NCI-H446 (cell line): ENCODE results near the gene RGSL1.
"Not testable (repeated sequence)": the region's sequence is repeated elsewhere in the genome, so short reads cannot be mapped to it uniquely, and the experiment has no call there.

Experiments used
- DNase-seq, 2 experiments: peaks; one replicate each; lab custom pipeline; 2025; lab: John Stamatoyannopoulos, UW

The RGSL1 gene

DNA sequence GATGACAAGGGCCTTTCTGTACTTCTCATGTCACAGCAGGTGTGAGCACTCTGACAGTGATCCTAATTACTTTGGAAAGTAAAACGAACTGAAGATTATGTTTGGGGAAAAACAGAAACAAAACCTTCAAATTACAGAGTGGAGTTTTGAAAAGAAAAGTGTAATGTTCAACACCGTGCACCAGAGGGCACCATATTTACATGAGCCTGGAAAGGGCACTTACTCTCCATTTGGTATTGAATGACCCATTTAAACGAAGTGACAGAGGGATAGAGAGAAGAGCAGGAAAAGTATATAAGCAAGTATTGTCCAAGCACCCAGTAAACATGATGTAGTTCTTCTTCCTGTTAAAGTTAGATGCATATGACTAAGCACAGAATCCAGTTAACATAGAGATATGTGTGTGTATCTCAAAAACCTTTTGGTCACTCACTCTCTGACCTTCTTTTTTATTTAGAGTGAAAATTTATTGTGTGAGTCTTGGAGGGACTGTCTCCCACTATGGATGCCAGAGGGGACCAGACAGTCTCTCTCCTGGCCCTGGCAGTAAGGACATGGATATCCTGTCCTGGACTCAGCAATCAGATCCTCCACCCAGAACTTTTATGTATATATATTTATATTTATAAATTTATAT is 3.8 kb upstream of the RGSL1 start:
- peak; percentile 25 to 63 for DNase-seq

DNA sequence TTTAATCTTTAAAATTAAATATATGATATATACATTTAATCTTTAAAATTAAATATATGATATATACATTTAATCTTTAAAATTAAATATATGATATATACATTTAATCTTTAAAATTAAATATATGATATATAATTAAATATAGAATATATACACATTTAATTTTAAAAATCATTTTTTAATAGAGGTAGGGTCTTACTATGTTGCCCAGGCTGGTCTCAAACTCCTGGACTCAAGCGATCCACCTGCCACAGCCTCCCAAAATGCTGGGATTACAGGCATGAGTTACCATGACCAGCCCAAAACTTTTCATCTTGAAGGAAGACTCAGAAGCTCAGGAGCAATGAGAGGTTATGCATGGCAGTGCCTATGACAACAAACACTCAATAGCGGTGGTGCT is 2.8 kb upstream of the RGSL1 start:
- not testable (repeated sequence) for DNase-seq

DNA sequence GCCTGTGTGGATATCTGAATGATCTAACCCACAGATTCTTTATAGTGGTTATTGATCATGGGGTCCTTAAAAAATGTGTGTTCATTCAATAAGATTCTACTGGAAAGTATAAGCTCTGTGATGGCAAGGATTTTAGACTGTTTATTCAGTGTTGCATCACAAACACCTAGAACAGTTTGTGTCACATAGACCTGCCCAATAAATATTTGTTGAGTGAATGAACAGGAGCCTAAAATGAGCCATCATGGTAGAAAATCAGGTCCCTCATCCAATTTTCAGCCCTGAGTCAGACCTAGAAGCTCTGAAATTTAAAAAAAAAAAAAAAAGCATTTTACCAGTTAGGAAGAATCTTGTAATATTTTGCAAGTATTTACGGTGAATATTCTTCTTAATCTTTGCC is 2.3 kb upstream of the RGSL1 start:
- no peak for DNase-seq

DNA sequence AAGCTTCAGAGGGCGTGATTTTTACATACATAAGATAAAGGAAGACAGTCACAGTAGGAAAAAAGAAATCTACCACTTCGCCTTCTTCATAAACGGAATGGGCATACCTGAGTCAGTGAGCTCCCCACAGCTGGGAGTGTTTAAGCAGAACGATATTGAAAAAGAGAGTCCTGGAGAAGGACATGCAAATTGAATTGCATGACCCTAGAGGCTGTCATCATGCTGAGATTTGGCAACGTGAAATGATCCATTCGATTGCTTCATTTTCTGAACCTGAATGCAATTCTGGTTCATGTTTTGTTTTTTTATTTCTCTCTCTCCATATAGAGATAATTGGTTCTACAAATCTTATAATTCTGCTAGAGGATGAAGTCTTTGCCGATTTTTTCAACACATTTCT is 3.7 kb downstream of the RGSL1 start:
- DNase-seq, result no peak

DNA sequence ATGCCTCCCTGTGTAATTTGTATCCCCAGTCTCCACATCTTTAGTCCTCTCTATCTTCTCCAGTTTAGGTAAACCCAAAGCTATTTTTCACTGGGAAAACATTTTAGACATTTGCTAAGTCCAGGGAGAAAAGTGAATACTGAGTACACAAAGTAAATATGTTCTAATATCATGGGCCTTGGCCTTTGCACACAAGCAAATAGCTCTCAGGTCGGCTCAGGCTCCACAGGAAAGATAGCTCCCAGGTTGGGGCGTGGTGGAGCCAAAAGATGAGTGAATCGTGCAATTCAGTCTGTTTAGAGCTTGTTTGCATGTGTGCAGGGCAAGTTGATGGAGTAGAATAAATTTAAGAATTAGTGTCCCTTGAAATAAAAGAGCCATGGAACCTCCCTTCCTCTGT is 7.9 kb downstream of the RGSL1 start:
- DNase-seq, result no peak

DNA sequence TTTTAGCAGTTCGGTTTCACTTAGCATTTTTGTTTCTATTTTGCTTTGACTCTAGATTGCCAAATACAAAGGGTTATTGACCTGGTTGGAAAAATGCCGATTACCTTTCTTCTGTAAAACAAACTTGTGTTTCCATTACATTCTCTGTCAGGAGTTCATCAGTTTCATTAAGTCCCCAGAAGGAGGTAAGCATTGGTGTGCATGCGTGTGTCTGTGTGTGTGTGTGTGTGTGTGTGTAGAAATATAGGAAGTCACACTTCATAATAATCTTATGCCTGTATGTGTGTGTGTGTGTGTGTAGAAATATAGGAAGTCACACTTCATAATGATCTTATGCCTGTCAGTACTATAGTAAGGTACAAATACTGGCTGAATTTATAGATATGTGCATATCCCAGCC is 10.0 kb downstream of the RGSL1 start:
- no peak for DNase-seq

DNA sequence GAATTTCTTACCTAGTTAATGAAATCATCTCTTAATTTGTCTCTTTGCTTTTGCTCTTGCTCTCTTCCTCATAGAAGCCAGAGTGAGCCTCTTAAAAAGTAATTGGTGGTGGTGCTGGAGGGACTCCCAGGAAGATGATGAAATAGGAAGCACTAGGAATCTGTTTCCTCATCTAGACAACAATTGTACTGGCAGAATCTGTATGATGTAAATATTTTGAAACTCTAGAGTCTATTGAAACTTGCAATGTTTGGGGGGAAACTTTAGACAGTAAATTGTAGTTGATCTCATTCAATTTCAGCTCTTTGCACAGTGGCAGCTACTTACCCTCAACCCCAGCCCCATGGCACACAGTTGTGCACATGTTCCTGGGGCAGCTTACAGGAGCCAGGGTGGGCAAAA is 10.6 kb downstream of the RGSL1 start:
- DNase-seq, result no peak

DNA sequence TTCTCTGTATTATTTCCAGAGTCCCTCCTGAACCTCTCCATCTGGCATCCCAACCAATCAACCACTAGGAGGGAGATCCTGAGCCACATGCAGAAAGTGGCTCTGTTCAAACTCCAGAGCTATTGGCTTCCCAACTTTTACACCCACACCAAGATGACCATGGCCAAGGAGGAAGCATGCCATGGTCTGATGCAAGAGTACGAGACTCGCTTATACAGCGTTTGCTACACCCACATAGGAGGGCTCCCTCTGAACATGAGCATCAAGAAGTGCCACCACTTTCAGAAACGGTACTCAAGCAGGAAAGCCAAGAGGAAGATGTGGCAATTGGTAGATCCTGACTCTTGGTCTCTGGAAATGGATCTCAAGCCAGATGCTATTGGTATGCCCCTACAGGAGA is 23.6 kb downstream of the RGSL1 start:
- DNase-seq, result no peak

DNA sequence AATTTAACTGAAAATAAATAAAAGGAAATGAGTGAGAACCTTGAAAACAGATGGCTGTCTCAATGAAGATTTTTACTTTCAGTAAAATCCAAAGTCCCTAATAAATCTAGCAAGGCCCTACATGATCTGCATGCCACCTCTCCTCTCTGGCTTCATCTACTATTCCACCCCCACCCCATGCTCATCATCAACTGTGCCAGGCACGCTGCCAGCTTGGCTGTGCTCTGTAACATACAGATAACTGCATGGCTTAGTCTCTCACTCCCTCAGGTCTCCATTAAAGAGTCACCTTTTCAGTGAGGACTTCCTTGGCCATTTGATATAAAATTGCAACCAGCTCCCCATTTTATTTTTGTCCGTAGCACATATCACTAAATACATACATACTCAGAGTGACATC is 26.7 kb downstream of the RGSL1 start:
- no peak for DNase-seq

DNA sequence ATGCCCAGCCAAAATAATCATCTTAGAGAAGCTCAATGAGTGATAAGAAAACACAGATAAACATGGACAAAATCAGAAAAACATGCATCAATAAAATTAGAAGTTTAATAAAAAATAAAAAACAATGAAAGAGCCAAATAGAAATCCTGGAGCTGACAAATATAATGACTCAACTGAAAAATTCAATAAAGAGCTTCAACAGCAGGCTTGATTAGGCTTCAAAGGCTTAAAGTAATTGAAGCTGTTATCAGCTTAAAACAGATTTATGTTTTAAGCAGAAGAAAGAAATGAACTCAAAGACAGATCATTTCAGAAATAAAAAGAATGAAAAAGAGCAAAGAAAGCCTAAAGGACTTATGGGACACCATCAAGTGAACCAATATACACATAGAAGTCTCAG is 28.3 kb downstream of the RGSL1 start:
- DNase-seq, result no peak

DNA sequence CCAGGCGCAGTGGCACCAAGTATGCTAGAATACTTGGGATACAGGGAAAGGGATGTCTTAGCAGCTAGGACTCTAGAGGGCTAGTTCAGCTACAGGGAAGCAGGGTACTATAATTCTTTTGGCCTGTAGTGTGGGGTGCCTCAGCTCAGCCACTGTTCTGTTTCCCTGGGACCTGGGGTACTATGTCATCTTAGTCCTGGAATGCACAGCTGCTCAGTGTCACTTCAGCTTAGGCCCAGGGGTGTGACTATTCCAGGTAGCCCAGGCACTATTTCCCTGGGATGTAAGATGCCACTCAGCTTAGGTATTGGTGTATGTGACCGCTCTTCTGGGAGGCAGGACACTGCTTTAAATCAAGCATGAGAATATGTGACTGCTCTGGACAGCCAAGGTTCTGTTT is 34.1 kb downstream of the RGSL1 start:
- no peak for DNase-seq

DNA sequence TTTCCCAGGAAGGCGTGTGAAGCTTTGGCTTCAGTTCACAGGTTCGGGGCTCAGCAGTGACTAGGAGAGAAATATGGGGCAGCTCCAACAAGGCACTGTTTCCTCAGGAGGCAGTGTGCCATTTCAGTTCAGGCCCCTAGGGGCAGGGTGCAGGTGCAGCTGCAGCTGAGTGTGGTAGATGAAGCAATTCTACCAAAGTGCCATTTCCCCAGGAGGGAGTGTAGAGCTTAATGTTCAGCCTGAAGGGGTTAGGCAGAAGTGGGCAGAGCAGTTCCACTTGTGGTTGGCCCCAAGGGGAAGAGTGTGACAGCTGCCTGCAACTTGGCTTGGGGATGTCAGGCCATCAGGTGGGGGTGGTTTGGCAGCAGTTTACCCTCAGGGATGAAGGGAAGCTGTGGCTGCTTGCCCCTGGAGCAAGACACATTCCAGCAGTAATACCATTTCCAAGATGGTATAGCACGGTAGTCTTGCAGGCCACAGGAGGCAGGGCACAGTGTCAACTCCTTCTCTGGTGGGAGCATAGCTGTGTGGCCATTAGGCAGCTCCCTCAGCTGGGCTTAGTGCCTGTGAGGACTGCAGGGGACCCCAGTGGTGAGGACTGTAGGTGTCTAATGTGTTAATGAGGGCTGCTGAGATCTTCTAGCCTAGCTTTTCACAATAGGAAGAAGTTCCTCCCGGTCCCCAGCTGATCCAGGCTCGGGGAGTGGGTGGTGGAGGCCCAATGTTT is 34.7 kb downstream of the RGSL1 start:
- no peak for DNase-seq

DNA sequence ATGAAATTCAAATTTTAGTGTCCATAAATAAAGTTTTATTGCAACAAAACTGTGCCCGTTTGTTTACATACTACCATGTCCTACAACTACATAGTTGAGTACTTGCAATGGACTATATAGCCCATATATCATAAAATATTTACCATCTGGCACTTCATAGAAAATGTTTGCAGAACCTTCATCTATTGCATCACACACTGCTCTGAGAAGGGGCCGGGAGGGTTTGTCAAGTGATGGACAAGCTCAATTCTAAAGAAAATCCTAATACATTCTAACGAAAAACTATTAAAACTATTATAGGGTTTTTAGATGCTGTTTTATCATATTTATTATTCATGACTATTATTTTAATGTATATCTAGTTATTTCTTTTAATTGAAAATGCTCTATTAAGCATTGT is 35.9 kb downstream of the RGSL1 start:
- DNase-seq, result no peak

DNA sequence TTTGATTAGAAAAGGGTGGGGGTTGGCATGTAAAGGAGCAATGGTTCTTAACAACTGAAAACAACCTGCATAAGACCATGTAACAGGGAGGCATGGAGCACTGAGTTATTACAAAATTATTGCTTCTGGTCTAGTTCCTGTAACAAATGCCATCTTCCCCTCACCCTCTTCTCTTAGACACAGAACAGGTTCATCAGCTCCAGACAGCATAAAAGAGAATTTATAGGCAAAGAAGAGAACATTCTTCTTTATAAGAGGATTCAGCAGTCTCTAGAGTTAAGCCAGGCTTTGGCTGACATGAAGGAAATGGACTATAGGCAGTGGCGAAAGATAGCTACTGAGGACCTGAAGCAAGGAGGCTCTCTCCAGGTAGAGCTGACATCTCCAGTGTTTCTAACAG is 38.9 kb downstream of the RGSL1 start:
- DNase-seq, result no peak

DNA sequence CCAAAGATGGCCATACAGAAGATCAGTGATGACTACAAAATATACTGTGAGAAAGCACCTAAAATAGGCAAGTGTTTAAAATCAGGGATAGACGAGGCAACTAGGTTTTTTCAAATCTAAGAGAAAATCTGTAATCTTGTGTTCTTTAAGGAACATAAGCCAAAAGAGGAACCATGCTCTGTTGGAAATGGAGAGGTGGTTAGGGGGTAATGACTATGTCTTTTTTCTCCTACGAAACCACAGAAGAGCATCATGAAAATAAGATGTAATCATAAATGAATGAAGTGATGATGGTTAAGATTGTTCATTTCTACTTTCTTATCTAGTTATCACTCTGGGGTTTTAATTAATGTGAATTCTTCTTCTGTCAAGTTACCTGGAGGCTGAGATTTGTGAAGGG is 43.1 kb downstream of the RGSL1 start:
- no peak for DNase-seq

DNA sequence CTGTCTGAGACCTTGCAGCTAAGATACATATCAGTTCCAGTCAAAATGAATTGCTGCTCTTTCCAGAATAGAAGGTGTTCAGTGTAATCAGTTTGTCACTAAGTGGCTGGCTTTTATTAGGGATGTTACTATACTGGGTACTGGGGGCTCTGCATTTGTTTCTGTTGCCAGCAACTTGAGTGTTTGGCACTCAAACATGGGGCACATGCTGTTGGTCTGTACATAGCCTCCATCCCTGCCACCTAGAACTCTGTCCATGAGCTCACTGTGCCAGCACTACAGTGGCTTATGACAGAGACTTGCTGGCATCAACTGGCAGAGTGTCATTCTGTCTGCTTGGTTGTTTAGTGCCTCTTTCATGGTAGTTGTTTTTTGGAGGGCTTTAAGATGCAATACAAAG is 45.1 kb downstream of the RGSL1 start:
- DNase-seq, result no peak

DNA sequence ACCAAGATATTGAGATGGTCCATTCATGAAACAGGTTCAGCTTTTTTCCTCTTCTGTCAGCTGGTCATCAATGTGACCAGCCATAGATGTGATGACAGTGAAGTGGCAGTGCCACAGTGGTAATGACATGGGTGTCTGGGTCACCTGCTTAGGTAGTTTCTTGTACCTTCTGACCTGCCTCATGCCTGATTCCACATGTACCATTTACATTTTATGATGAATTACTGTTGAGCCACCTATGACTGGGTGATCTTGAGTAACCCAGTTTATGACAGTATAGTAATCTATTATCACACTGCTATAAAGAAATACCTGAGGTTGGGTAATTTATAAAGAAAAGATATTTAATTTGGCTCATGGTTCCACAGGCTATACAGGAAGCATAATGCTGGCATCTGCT is 45.7 kb downstream of the RGSL1 start:
- DNase-seq, result no peak

DNA sequence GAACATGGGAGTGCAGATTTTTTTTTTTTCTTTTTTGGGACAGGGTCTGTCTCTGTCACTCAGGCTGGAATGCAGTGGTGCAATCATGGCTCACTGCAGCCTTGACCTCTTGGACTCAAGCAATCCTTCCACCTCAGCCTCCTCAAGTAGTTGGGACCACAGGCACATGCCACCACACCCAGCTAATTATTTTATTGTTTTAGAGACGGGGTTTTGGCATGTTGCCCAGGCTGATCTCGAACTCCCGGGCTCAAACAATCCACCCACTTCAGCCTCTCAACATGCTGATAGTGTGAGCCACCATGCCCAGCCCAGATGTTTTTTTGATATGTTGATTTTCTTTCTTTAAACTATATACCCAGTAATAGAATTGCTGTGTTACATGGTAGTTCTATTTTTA is 57.7 kb downstream of the RGSL1 start:
- no peak for DNase-seq

DNA sequence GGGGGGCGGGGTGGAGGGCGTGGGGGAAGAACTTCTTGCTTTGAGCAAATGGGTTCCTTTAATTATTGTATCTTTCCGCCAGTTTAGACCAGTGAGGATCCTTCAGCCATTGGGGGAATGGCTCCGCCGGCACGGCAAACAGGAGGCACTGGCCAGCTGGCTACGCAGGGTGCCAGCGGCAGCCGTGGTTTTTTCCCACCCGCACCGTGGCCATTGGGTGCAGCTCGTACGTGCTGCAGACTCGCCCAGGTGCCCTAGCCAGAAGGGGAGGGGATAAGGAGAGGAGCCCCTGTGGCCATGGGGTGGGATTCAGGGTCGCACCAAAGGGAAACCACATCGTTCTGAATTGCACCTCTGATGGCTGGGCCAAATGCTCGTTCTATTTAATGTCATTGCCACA is 65.6 kb downstream of the RGSL1 start:
- DNase-seq, result no peak

DNA sequence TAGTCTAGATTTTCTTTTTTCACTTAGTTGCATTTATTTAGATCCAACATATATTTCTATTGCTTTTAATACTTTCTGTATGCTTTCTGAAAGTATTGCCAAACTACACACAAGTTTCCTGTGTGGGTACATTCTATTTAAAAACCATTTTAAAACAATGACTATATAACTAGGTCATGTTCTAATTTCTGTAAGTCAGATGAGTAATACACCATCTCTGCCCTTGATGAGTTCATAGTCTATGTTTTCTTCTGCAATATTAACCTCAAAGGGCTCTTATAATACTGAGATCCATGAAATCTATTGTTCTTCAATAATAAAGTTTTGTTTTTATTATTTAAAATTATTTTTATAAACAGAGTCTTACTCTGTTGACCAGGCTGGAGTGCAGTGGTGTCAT is 70.8 kb downstream of the RGSL1 start:
- DNase-seq, result no peak

DNA sequence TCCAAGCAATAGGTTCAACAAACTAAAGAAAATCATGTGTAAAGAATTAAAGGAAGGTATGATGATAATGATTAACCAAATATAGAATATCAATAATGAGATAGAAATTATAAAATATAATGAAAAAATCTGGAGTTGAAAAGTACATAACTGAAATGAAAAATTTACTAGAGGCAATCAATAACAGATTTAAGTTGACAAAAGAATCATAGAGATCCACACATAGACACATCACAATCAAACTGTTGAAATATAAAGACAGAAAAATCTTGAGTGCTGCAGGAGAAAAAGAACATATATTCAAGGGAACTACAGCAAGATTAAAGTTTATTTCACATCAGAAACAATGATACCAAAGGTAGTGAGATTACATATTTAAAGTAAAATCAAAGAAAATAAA is 75.4 kb downstream of the RGSL1 start:
- no peak for DNase-seq

DNA sequence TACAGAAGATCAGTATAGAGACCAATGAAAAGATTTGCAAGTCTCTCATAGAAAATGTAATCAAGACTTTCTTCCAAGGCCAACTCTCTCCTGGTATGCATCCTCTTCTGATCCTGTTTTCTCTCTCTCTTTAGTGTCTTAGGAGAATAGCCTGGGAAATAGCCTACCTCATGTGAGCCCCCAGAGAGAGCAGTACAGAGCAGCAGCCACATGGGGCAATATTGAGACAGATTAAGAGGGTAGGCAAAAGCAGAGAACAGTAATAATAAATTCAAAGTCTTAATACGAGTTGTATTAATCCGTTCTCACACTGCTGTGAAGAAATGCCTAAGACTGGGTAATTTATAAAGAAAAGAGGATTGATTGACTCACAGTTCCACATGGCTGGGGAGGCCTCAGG is 77.7 kb downstream of the RGSL1 start:
- no peak for DNase-seq

DNA sequence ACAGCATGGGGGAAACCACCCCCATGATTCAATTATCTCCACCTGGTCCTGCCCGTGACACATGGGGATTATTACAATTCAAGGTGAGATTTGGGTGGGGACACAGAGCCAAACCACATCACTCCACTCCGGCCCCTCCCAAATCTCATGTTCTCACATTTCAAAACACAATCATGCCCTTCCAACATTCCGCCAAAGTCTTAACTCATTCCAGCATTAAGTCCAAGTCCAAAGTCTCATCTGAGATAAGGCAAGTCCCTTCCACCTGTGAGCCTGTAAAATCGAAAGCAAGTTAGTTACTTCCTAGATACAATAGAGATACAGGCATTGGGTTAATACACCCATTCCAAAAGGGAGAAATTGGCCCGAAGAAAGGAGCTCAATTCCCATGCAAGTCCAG is 78.3 kb downstream of the RGSL1 start:
- DNase-seq, result not testable (repeated sequence)

DNA sequence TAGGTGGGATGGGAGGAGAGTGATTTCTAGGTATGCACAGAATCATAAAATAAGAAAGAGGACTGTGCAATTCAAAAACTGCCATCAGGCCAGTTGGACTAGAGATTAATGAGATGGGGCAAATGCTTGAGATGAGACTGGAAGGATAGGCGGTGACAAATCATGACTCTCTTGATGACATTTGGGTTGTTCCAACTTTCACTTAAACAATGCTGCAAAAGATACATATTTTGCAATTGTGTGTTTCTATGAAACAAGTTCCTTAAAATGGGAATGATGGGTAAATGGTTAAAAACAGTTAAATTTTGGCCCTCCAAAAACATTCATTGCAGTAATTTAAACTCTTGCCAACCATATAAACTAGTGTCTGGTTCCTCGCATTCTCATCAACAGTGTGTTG is 84.0 kb downstream of the RGSL1 start:
- no peak for DNase-seq
